Medulla oblongata (tissue), 1 donor: ENCODE measurements around the gene DHX8.

Source experiments
- DNase-seq: peaks from one replicate; pipeline ENCODE4 v3.0.0-alpha.2; 2015; ENCODE audit errors: extremely low spot score

DHX8 gene

DNA sequence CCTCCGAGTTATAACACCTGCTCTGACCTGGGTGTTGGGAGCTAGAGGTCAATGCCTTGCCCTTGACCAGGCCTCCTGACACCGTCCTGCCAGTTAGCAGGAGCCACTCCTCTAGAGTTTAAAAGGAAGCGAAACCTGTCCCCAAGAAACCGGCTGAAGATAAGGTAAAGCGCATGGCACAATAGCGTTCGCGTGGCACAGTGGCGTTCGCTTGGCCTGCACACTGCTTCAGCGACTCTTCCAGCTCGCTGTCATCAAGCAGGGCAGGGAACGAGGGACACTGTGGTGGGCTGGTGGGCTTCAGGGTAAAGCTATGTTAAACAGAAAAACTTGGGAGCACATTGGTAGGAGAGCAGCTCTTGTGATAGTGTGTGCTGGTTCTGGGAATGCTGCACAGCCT, 90.6 kb downstream of the DHX8 start:
- DNase-seq, result no peak

DNA sequence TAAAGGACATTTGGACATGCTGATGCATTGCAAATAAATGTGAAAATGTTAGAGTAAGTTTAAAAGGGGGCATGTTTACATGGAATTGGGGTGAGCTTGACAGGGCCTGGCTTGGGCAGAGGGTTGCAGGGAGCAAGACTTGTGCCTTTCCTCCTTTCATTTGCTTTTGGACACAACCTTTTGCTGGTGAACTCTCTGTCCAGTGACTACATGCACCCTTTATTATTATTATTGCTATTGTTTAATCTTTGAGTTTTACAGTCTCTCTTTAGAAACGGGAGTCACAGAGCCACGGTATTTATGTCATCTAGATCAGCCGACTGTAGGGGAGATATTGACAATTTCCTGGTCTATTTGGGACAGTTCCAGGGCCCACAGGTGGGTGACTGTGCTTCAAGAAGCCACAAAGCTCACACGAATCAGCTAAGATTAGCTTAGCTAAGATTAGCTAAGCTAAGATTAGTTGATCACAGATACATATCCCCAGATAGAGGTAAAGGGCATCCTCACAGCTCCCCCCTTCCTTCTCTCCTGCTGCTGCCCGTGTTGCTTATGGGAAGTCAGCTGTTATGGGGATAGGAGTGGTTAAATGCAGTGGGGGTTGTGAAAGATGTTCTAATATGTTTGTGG, 91.2 kb downstream of the DHX8 start:
- DNase-seq, result no peak
